Measurements from ENCODE around the gene FOCAD.
"Not testable (repeated sequence)": the region's sequence is repeated elsewhere in the genome, so short reads cannot be mapped to it uniquely, and the experiment has no call there.

The FOCAD gene

GRCh38 chr9:20884985-20885593 is 201.0 kb downstream of the FOCAD start:
- peak; percentile 38 for DNase-seq

GRCh38 chr9:20898885-20899554 is 215.0 kb downstream of the FOCAD start:
- DNase-seq, result peak; percentile 5

DNA sequence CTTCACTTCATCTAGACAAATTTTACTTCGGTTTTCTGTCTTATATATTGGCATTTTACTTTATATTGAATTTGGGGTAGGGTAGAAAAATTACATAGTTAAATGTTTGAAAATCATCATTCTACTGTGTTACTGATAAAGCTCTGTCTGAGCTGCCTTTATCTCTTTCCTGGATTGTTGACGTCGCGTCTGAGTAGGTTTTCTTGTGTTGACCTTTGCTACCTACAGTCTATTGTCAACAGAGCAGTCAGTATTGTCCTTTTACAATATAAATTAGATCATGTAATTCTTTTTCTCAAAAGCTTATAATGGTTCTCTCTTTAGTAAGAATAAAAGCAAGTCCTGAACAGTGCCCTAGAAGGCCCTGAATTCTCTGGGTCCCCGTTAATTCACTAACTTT is 219.2 kb downstream of the FOCAD start:
- no peak for DNase-seq

DNA sequence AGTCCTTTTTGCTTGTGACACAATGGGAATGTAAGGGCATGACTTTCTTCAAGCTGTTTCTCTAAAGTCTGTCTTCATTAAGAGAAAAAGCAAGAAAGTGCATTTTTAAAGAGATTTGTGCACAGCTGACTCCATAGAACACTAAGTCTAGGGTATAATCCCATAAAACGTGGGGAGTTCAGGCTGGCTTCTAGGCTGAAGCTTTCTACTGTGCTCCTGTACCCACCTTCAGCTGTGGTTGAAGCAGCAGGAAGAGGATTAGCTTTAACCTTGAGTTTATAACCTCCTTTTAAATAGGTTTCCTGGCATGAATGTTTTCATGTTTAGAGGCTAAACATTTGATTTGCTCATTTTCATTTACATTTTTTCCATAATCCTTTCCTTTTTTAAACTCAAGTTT is 220.9 kb downstream of the FOCAD start:
- DNase-seq, result no peak

- DNase-seq, result peak; percentile 2
Measured at GRCh38 chr9:20906326-20906725, 222.3 kb downstream of the FOCAD start.

- no peak for DNase-seq
Measured at GRCh38 chr9:20908461-20908860, 224.4 kb downstream of the FOCAD start.

- no peak for DNase-seq
Measured at GRCh38 chr9:20914556-20914955, 230.5 kb downstream of the FOCAD start.

GRCh38 chr9:20921362-20921761 is 237.3 kb downstream of the FOCAD start:
- peak; percentile 2 for DNase-seq

DNA sequence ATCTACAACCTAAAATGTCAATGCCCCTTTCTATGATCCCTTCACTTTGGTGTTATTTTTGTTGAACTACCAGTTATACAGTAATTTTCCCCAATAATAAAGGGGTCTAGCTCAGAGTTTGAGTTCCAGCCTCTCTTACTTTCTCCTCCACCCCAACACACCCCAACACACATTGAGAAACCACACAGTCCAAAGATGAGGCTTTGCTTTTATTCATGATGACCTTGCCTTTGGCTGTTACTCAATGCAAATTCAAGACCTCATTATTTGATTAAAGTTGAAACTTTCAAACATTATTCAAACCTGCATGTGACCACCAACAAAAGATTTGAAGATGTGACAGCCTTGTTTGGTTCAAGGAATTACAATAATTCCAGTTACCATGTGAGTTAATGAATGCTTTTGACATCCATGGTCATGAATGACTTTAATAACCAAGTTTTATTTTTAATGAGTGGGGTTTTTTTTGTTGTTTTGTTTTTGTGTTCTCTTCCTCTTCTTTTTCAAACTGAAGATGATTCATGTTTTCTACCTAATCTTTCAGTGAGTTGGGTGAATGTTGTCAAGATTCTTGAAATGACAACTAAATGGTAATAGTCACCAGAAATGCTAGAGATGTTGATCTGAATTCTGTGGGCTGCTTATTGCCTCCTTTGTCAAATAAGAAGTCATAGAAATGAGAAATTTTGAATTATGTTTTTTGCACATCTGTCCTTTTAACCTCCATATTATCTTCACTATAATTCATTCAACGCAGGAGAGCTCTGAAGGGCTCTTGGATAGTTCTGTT is 241.4 kb downstream of the FOCAD start:
- DNase-seq, result no peak

DNA sequence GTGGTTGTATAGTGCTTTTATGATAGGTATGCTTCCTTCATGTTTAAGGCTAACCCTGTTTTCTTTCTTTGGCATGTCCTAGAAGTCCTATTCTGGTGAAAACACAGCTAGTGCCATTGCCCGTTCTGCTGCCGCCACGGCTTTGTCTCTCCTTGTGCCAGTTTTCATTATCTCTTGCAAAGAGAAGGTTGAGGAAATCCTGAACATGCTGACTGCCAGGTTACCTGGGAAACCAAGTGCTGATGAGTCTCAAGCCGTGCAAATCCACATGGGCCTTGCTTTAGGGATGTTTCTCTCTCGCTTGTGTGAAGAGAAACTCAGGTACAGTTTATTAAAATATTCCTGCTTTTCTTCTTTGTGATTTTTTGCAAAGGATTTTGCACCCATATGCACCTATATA is 245.2 kb downstream of the FOCAD start:
- no peak for DNase-seq

- DNase-seq, result no peak
Measured at GRCh38 chr9:20930836-20931235, 246.8 kb downstream of the FOCAD start.

- peak; percentile 30 for DNase-seq
Measured at GRCh38 chr9:20940447-20941173, 256.6 kb downstream of the FOCAD start.

DNA sequence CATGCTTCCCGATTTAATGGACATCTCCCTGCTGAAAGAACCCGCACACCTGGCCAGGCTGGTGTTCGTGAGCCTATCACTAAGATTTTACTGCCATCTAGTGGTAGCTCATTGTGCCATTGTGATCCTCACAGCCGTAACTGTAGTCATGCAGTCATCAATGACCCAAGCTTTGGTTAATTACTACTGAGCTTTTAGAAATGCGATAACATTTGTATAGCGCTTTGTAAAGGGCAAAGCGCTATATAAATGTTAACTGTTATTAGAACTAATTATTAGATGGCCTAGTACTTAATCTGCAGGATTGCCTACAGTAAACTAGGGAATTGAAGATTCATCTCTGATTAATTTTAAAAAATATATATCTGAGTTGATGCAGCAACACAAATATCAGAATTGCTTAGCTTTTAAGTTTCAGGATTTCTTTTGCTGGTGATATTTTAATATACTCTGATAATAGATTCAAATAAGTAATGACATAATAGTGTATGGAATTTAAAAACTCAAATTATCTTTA is 257.2 kb downstream of the FOCAD start:
- DNase-seq, result peak; percentile 62

- no peak for DNase-seq
Measured at GRCh38 chr9:20944507-20944906, 260.4 kb downstream of the FOCAD start.

DNA sequence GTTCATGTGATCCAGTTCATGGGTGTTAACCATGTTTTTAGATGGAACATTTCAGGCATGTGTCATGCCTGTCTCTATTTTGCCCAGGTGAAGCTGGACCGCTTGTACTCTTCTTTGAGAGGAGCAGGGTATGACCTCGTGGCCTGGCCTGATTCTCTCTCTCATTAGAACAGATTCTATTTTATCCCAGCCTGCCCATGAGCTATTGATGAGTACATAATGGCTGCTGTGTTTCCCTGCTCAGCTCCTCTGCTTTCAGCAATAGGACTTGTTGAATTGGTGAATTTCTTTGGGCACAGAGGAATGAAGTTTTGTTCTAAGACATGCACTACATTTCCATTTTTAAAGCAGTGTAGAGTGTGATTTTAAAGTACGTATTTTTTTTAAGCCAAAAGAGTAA is 261.2 kb downstream of the FOCAD start:
- no peak for DNase-seq

- DNase-seq, result no peak
Measured at GRCh38 chr9:20945856-20946255, 261.8 kb downstream of the FOCAD start.

GRCh38 chr9:20948703-20949102 is 264.6 kb downstream of the FOCAD start:
- DNase-seq, result no peak

DNA sequence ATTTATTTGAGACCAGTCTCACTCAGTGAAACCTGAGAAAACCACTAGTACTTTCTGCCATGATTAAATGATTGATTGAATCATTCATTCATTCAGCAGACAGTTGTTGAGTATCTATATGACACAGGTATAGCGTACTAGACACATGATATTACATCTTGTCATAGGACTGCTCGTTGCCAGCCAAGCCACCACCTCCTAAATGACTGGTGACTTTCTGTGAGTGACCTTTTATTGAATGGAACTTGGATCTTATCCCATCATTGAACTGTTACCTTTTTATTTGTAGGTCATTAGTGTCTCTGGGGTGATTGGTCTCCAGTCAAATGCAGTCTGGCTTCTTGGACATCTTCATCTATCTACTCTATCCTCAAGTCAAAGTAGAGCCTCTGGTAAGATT is 266.6 kb downstream of the FOCAD start:
- DNase-seq, result no peak

DNA sequence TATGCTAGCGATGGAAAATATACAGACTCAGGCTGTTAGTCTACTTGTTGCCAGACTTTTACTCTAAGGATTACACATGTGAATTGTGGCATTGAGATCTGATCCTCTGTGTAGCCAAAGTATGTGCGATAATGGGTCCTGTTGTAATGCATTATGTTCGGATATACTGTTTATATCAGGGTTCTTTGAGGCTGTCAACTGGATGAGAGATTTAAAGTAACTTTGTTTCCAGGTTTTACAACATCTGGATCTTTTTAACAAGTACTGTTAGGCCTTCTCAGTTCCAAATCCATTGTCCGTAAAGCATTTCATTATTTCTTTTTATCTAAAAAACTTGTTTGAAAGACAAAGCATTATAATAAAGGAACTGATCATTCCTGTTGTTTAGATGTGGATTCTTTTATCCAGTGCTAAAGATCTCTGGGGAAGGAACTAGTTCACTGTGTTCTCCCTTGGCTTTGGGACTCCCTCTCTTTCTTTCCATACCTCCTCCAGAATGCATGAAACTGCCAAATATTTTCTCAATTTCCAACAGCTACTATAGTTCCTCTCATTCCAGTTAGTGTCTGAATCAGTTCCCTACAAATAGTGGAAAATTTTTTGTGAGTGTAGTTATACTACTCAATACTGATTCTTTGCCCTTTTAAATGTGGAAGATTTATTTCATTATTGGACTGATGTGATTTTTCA is 278.6 kb downstream of the FOCAD start:
- DNase-seq, result no peak

DNA sequence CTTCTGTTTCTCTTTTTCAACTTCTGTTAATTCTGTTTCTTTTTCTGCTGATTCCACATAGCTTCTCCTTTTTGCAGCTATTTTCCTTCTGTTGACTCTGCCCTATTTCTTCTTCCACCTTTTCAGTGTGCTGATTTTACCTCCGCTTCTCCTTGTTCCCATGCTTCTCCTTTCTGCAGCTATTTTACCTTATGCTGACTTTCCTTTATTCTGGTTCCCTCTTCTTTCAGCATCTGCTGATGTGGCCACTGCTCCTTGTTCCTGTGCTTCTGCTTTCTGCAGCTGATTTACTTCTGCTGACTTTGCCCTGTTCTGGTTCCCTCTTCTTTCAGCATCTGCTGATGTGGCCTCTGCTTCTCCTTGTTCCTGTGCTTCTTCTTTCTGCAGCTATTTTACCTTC is 288.6 kb downstream of the FOCAD start:
- no peak for DNase-seq

- DNase-seq, result not testable (repeated sequence)
Measured at GRCh38 chr9:20973246-20973947, 289.3 kb downstream of the FOCAD start.

Measured in fibroblast of skin of abdomen (primary cell).